Muscle of back (tissue), 13 donors: ENCODE measurements around the gene EPHB3. TPM values are rescaled to one million over a fixed set of nuclear protein-coding genes. Genes with fewer than 3 reads are reported as not detected.
A peak's percentile ranks its signal among the peaks of the same experiment; 100 is the strongest.

ENCODE experiments used
- DNase-seq, 3 donors: peaks; one replicate each; pipeline versions ENCODE4 v3.0.0 to v3.0.0-alpha.2; 2013
- long read RNA-seq, 9 donors: transcript quantifications; one replicate each; lab custom pipeline, GENCODE V29; 2026
- polyA plus RNA-seq, 10 donors: library from polyadenylated mRNA; unstranded; fragments of 120-200 nt; gene quantifications; one replicate each; pipeline ENCODE4 v1.2.1, GENCODE V29; 2013; ENCODE audit not compliant: insufficient read length in 10 of 10

Gene EPHB3
- polyA plus RNA-seq = 10 to 100 TPM; 25.8 to 54.4 (median 32.4) TPM
- long read RNA-seq, donor 1, partial matches to known transcripts = 6 of 6 reads
- long read RNA-seq, donor 1, other reads (novel, unspliced or antisense) = 0 of 6 reads
- long read RNA-seq, donor 2 = 0 reads
- long read RNA-seq, donor 3 = 0 reads
- long read RNA-seq, donor 4 = 0 reads
- long read RNA-seq, donor 5 = 0 reads
- long read RNA-seq, donor 6, full-length matches to known transcripts = 1 of 8 reads
- long read RNA-seq, donor 6, partial matches to known transcripts = 7 of 8 reads
- long read RNA-seq, donor 6, other reads (novel, unspliced or antisense) = 0 of 8 reads
- long read RNA-seq, donor 7 = 0 reads
- long read RNA-seq, donor 8, full-length matches to known transcripts = 1 of 6 reads
- long read RNA-seq, donor 8, partial matches to known transcripts = 5 of 6 reads
- long read RNA-seq, donor 8, other reads (novel, unspliced or antisense) = 0 of 6 reads
- long read RNA-seq, donor 9 = 0 reads

DNA sequence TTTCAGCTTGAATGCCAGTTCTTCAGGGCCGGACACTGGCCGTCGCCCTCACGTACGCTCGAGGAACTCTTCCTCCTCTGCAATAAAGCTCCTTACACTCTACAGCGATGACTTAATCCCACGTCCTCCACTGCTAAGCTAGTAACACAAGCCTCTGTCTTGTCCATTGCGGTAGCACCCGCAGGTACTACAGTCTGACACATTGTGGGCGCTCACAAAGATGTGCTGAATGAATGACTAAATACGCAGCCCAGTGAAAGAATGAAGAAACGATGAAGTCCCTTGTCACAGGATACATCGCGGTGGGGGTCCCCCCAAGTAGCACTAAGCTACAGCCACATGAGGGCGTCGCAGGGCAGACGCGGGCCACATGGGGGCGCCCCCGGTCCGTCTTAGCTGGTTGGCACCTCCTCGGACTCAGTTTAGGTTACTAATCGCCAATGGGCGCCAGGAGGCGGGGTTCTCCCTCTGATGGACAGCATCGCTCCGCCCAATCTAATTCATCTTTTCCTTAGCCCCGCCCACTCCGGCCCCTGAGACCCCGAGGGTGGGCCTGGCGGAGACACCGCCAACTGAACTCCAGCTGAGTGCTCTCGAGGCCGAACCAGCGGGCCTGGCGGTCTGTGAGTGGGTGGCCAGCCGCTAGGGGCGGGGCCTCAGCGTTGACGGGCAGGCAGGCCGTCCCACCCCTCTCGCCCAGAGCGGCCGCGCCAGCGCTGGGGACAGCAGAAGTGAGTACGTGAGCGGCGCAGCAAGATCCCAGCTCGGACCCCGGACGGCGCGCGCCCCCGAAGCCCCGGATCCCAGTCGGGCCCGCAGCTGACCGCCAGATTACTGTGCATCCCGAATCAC is at the start of gene EPHB3:
Gene EPHB3, plus strand, starts transcription at position 725 of the 852 bp plus-strand sequence. CDS start 451 bp downstream, outside the sequence.
- peak; percentile 100 for DNase-seq

DNA sequence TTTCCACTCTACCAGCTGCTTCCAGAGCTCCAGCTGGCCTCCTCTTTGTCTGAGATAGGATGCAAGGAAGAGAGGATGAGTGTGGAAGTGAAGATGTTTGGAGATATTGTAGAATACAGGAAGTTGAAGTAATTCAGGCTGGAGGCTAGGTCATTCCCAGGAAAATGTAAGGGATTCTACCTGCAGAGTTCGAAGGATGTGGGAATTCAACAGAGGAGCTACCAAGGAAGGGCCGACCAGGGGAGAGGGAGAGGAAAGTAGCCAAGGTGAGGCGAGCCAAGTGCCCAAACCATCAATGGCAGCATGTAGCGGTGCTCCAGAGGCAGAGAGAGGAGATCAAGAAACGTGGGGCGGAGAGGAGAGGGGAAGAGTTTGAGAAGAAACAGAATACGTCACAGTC is 49.0 kb upstream of the EPHB3 start:
- no peak for DNase-seq

DNA sequence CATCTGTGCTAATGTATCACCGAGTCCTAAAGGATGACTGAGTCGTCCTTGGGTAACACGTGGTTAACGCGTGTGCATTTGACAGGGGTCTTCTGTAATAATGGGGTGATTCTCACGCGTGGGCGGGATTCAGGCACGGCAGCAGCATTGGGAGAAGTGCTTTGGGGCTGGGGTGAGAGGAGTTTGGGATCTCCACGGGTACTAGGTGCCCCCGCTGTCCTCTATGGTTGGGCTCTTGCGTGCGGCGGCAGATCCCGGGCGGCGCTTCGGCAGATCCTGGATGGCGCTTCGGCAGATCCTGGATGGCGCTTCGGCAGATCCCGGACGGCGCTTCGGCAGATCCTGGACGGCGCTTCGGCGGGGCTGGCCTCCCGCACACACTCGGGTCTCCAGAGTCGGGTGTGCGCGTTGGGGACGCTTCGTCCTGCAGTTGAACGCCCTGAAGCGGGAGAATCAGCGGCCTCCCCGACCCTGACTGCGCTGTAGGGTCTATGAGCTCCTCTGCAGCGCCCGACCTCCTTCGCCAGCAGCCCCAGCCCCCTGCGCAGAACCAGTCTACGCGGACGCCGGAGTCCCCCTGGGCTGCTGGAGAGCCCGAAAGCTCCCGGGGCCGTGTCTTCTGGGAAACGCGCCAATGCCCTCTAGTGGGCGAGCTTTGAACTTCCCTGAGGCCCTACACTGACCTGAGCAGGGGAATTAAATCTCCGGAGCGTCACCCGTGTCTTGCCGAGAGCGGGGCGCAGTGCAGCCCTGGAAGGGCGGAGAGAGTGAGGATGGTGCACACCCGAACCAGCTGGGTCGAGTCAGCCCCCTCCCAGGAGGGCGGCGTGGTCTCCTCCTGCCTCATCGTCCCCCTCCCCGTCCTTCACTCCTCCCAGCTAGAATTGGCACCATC is 48.1 kb upstream of the EPHB3 start:
- DNase-seq = peak; percentile 63 to 87 (median 80)

DNA sequence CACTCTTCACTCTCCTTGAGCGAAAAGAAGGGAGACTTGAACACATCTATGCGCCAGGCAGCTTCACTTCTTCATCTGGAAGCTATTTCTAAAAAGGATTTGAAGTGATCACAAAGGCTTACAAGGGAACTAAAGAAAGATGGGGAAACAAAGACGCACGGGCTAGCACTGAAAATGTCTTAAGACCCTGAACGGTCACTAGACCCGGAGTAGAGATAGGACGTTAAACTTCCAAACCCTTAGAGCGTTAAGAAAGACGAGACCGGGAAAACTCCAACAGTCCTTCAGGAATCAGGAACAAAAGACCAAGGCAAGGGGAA is 47.5 kb upstream of the EPHB3 start:
- DNase-seq = peak in 2 of 3 donors; percentile 32 to 71

DNA sequence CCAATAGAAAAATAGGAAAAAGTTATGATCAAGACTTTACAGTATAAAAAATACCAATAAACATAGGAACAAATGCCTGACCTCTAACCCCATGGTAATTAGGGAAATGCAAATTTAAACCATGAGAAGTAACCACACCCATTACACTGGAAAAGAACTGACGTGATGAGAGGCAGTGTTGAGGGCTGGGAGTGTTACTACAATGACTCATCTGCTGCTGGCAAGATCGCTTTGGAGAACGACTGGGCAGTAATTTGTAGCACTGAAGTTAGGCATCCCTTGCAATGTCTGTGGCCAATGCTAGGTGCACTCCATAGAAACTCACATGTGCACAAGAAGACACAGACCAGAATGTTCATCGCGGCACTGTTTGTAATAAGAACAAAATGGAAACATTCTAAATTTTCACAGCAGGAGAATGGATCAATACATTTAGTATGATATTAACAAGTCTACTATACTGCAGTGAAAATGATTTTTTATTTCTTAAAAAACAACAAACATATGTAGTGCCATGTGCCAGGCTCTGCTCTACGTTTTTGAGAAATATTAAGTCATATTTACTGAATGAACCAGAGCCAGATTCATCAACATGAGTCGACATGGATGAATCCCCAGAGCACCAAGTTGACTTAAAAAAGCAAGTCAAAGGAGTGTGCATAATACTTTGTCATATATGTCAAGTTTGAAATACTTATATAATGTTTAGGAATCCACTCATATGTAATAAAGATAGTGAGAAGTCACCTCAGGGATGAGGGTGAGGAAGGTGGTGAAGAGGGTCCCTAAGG is 37.6 kb upstream of the EPHB3 start:
- peak in 2 of 3 donors; percentile 30 to 34 for DNase-seq

GRCh38 chr3:184524981-184525336 is 36.6 kb upstream of the EPHB3 start:
- peak in 1 of 3 donors; percentile 35 for DNase-seq

DNA sequence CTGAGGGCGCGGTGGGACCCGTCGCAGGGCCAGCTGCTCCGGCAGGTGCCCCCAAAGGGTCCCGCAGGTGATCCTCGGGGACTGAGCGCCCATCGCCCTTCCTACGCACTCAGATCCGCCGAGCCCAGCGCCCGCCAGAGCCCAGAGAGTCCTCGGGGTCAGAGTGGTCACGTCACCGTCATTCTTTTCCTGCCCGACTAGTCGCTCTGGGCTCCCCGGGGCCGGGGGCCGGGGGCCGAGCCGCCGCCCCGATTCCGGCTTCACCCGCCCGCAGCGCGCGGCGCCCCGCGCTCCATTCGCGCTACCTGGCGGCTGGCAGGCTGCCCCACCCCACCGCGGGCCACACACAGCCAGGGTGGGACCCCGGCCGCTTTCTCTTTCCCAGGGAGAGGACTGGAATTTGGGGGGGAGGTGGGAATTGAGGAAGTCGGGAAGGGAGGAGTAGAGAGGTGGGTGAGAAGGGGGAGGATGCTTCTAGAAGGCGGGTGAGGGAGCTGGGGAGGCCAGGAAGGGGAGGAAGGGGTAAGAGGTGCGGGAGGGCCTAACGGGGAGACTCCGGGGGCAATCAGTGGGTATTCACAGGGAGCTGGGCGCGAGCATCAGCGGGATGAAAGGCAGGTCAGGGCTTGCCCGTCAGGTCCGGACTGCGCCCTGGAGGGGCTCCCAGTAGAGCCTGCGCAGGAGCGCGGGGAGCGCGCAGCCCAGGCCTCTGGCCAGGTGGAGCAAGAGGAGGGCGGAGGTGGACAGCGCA is 36.1 kb upstream of the EPHB3 start:
- DNase-seq = peak in 1 of 3 donors; percentile 65

DNA sequence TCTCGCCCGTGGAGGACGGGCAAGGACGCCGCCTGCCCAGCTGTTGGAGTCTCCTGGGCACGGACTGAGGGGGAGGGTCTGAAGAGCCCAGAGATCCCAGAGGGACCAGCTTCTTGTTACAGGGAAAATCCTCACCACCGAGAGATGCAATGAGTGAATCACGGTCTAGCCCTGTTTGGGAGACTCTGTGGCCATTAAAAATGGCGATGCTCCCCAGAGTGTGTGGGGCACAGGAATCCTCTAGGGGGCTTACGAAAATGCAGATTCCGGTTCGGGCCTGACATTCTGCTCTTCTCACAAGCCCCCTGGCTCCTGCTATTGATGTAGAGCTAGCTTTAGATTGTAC is 35.5 kb upstream of the EPHB3 start:
- no peak for DNase-seq

- DNase-seq = no peak
These were observed 29.8 kb upstream of the EPHB3 start for GRCh38 chr3:184531626-184532280.

DNA sequence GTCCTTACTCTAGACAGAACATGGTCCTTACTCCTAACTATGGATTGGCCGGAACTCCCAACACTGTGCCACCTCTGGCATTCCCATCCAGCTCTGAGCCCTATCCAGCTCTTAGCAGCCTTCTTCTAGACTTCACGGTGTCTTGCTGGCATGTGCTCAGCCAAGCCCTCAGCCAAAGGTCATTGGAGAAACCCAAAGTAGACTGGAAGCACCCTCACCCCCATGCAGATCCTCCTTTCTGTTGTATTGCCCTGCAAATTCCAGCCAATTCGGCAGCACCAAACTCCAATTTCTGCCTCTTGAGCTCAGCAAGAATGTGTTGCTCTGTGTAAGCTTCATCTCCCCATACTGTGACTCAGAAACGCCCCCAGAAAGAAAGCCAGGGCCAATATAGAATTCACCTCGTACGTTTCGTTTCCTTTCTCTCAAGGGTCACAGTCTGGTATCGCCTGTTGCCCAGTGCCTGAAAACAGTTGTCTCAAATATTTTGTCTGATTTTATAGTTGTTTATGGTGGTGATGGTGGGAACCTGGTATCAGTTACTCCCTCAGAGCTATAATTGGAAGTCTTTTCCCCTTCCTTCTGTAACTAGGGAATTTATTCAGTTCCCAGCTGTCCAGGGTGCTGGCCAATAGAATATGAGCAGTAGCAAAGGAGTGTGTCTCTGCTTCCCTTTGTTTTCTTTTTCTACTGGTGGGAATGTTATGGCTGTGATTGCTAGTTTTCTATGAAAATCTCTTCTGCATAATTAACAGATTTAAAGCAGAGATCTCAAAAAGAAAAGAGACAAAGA is 28.4 kb upstream of the EPHB3 start:
- no peak for DNase-seq

DNA sequence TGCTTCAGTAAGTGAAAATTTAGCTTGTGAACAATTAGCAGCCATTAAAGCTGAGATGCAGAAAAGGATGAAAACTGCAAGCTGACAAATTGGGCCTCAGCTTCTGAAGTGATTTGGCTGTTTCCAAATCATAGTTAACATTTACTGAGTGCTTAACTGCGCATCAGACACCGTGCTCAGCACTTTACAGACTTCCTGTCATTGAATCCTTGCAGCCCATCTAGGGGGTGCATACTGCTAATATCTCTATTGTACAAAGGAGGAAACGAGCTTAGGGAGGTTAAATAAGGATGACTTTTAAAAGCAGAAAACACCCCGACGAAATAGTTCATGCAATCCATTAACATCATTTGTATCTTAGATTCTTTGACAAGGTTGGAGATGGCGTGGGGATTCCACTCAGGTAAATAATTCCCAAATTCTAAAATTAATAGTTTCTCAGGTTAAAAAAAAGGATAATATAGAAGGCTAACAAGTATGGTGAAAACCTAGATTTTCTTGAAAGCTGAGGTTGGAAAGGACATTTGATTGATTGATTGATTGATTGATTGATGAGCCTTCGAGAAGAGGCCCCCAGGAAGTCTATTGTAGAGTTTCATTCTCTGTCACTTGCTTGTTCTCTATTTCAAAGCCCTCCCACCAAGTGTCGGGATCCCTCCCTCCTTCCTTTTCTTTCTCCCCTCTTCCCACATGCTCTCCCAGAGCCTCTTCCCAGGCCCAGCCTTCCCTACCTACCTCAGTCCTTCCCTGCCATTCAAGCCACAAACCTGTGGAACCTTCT is 23.5 kb upstream of the EPHB3 start:
- no peak for DNase-seq

DNA sequence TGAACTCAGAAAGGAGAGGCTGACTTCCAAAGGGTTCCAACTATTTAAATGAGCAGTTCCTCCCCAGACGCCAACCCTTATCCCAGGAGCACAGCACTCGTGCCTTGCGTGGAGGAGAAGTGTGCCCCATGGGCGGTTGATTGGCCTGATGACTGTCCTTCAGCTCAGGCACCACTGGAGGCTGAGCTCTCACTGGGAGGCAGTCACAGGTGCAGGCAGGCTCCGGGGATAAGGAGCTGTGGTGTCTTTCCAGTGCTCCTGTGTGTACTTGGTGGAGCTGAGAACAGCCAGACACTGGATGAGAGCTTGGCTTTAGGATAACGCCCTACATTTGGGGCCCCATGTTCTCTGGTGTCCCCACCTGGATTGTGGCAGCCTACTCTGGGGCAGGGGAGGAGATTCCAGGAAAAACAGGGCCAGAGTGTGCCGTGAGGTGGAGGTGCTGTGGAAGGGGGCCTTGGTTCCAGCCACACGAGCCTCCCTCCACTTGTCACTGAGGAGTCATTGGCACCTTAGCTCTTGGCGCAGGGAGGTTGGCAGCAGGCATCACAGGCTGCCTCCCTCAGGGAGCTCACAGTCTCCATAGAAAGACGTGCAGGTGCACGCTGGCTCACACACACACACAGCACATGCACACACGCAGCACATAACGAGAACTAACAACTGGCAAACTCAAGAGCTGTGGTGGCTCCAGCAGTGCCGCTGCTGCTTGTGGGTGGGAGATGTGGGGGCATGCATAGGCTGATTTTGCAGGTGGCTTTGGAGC is 22.7 kb upstream of the EPHB3 start:
- no peak for DNase-seq

GRCh38 chr3:184539801-184540435 is 21.7 kb upstream of the EPHB3 start:
- no peak for DNase-seq

DNA sequence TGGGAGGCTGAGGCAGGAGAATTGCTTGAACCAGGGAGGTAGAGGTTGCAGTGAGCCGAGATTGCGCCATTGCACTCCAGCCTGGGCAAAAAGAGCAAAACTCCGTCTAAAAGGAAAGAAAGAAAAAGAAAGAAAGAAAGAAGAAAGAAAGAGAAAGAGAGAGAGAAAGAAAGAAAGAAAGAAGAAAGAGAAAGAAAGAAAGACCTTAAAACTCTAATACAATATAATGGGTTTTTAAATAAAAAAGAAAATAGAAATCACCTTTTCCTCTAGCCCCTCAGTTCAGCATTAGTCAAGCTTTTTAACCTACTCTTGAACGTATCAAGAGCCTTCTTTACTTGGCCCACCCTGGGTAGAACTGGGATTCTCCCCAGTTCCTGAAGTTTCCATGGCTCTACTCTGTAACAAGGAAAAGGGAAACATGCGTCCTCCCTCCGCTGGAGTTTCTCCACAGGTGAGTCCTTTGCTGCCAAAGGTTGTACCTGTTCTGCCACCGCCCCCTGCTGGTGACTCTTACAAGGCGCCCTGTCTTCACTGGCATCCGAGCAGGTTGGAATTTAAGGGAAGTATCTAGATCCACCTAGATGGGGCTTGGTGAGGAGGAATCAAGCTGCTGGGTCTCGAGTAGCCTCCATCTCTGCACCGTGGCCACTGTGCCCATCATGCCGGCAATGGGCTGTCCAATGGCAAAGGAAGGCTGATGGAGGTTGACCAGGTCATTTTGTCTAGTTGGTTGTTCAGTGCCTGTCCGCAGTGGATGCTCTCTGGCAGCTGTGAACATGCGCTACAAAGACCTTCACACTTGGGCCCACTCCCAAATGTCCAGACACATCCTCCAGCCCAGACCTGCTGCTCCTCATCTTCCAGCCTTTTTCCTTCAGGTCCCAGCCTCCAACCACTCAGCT is 20.6 kb upstream of the EPHB3 start:
- peak in 2 of 3 donors; percentile 47 to 58 for DNase-seq

GRCh38 chr3:184541886-184542562 is 19.6 kb upstream of the EPHB3 start:
- DNase-seq = no peak
